Keratinocyte (primary cell): ENCODE results near the gene MAN2B1. TPM values are rescaled to one million over a fixed set of nuclear protein-coding genes. Genes with fewer than 3 reads are reported as not detected.

Experiments
- DNase-seq: peaks from one replicate; pipeline ENCODE4 v3.0.0-alpha.2; 2011; ENCODE audit warnings: low read depth, missing footprints, low spot score
- FAIRE-seq: peaks from 2 replicates; lab custom pipeline; 2011; peaks lifted over from hg19 to GRCh38; lab: Jason Lieb, UNC
- H2AFZ ChIP-seq: 2 replicates; pipeline ENCODE4 v1.6.0; 2012; ENCODE audit warnings: low read length, control low read depth, inconsistent platforms; ENCODE audit not compliant: control insufficient read depth
- H3K27ac ChIP-seq: 2 replicates; pipeline ENCODE4 v1.5.1; 2011; ENCODE audit warnings: low read length; ENCODE audit not compliant: control insufficient read depth, insufficient read depth
- H3K27me3 ChIP-seq: 3 replicates; pipeline ENCODE4 v1.6.0; 2011; ENCODE audit warnings: low read length; ENCODE audit not compliant: control insufficient read depth, insufficient read depth; ENCODE audit errors: extremely low read depth
- H3K36me3 ChIP-seq, 2 experiments: 2 replicates in 1 of 2; 3 replicates in 1 of 2; pipeline ENCODE4 v1.5.1; 2011; ENCODE audit warnings: low read length in 2 of 2, mild to moderate bottlenecking in 1 of 2; ENCODE audit not compliant: control insufficient read depth in 2 of 2, insufficient read depth in 2 of 2; ENCODE audit errors: extremely low read depth in 1 of 2
- H3K4me1 ChIP-seq: 3 replicates; pipeline ENCODE4 v1.5.1; 2011; ENCODE audit warnings: low read length; ENCODE audit not compliant: control insufficient read depth, insufficient read depth; ENCODE audit errors: extremely low read depth
- H3K4me2 ChIP-seq: 3 replicates; pipeline ENCODE4 v1.6.0; 2011; ENCODE audit warnings: low read depth, low read length; ENCODE audit not compliant: control insufficient read depth, insufficient read depth; ENCODE audit errors: extremely low read depth
- H3K4me3 ChIP-seq, 3 experiments: fragments of 200-600 bp in 1 of 3; sonication (generic) in 1 of 3; 2 replicates in 2 of 3; 3 replicates in 1 of 3; pipeline ENCODE4 v1.5.1; 2011 to 2016; ENCODE audit warnings: low read length in 3 of 3, mild to moderate bottlenecking in 3 of 3, control low read depth in 2 of 3, inconsistent platforms in 1 of 3, low read depth in 1 of 3, mixed read lengths in 1 of 3, mixed run types in 1 of 3, moderate library complexity in 1 of 3; ENCODE audit not compliant: control insufficient read depth in 2 of 3, insufficient read depth in 2 of 3; ENCODE audit errors: extremely low read depth in 1 of 3
- H3K79me2 ChIP-seq: 2 replicates; pipeline ENCODE4 v1.6.0; 2012; ENCODE audit warnings: low read length; ENCODE audit not compliant: control insufficient read depth, insufficient read depth
- H3K9ac ChIP-seq: 3 replicates; pipeline ENCODE4 v1.6.0; 2011; ENCODE audit warnings: low read length; ENCODE audit not compliant: control insufficient read depth, insufficient read depth; ENCODE audit errors: extremely low read depth
- H3K9me1 ChIP-seq: 3 replicates; pipeline ENCODE4 v1.6.0; 2011; ENCODE audit warnings: low read length; ENCODE audit not compliant: control insufficient read depth, insufficient read depth; ENCODE audit errors: extremely low read depth
- H3K9me3 ChIP-seq: 2 replicates; pipeline ENCODE4 v1.5.1; 2012; ENCODE audit warnings: low read depth, low read length; ENCODE audit not compliant: control insufficient read depth
- H4K20me1 ChIP-seq: 3 replicates; pipeline ENCODE4 v1.6.0; 2011; ENCODE audit warnings: low read length; ENCODE audit not compliant: control insufficient read depth, insufficient read depth; ENCODE audit errors: extremely low read depth
- EZH2 ChIP-seq: IDR thresholded peaks from one replicate; pipeline ENCODE4 v1.6.1; 2012; ENCODE audit warnings: inconsistent platforms, mild to moderate bottlenecking, low read length, moderate library complexity
- dilution Hi-C: fragments of 300-500 bp; cut with MboI; formaldehyde crosslinking; loops from one replicate; pipeline ENCODE4 v1.7.0; 2020; ENCODE audit warnings: low sequenced_read_pairs; ENCODE audit not compliant: extremely low pct_ligation_motif_present
- polyA plus RNA-seq, 5 experiments: library from polyadenylated mRNA; depleted of rRNA in 3 of 5; stranded (reverse) in 3 of 5; stranded (forward) in 1 of 5; unstranded in 1 of 5; fragments of >200 nt; gene quantifications; 1 replicate in 1 of 5; 2 replicates in 3 of 5; 3 replicates in 1 of 5; pipeline versions ENCODE4 v1.2.1 to v1.2.3, GENCODE V29; 2011 to 2012; ENCODE audit warnings: missing spikeins in 2 of 5, low read depth in 1 of 5, low replicate concordance in 1 of 5
- TF ChIP-seq, protein P1 (sequence below), 3 experiments: IDR thresholded peaks in 1 of 3; conservative IDR thresholded peaks in 1 of 3; optimal IDR thresholded peaks in 1 of 3; 2 replicates in 2 of 3; 3 replicates in 1 of 3; pipeline versions ENCODE3 to v1.5.1; 2011; ENCODE audit warnings: low read length in 3 of 3, mild to moderate bottlenecking in 3 of 3, moderate library complexity in 2 of 3, control low read depth in 1 of 3, inconsistent platforms in 1 of 3; ENCODE audit not compliant: insufficient read depth in 2 of 3; ENCODE audit errors: extremely low read depth in 1 of 3

MAN2B1 gene
- polyA plus RNA-seq, 1 donor (not counting 4 experiments of a cell fraction or from before 2014, with no cell fraction given), result 17.0 TPM

DNA sequence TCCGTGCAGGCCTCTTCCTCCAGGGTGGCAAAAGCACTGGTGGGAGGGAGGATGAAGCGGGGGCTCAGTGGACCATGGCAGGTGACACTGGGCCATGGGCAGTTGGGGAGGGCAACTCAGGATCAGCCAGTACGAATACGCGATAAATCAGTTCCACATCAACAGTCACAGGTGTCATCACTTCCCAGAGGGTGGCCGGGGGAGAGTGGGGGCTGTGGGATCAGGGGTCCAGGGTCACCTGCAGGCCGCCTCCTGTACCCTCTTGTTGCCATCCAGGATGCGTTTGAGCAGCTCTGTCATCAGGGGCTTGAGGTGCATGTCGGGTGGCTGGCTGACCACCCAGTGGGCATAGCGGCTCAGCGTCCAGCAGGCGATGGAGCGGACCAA is 39.8 kb upstream of the MAN2B1 start:
- Histone ChIP-seq H3K36me3 (peaks cover 47 to 63% of the 10 kb centered on the region in 2 experiments), H3K9me1 (no peaks in the 10 kb centered on the region), H3K27ac (no peak overlapping the region), H3K4me2 (no peak overlapping the region), H2AFZ (no peak overlapping the region), H3K27me3 (no peaks in the 10 kb centered on the region), H3K9me3 (no peaks in the 10 kb centered on the region), H4K20me1 (no peaks in the 10 kb centered on the region), H3K4me1 (no peaks in the 10 kb centered on the region), H3K4me3 (no peak overlapping the region), H3K9ac (no peak overlapping the region), H3K79me2 (peaks cover 10% of the 10 kb centered on the region)
- TF ChIP-seq EZH2, result no peak
- TF ChIP-seq, protein P1, sequence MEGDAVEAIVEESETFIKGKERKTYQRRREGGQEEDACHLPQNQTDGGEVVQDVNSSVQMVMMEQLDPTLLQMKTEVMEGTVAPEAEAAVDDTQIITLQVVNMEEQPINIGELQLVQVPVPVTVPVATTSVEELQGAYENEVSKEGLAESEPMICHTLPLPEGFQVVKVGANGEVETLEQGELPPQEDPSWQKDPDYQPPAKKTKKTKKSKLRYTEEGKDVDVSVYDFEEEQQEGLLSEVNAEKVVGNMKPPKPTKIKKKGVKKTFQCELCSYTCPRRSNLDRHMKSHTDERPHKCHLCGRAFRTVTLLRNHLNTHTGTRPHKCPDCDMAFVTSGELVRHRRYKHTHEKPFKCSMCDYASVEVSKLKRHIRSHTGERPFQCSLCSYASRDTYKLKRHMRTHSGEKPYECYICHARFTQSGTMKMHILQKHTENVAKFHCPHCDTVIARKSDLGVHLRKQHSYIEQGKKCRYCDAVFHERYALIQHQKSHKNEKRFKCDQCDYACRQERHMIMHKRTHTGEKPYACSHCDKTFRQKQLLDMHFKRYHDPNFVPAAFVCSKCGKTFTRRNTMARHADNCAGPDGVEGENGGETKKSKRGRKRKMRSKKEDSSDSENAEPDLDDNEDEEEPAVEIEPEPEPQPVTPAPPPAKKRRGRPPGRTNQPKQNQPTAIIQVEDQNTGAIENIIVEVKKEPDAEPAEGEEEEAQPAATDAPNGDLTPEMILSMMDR (optimal IDR thresholded peaks at IDR 0.05 in 1 of 3, IDR thresholded peaks at IDR 0.05 in 1 of 3, conservative IDR thresholded peaks at IDR 0.05 in 1 of 3; ENCODE audit: extremely low read depth in 1 of 3, insufficient read depth in 2 of 3, low read length in 3 of 3), result no peak
- FAIRE-seq (no peak), DNase-seq (no peak)
- dilution Hi-C loops, result no loop called here

DNA sequence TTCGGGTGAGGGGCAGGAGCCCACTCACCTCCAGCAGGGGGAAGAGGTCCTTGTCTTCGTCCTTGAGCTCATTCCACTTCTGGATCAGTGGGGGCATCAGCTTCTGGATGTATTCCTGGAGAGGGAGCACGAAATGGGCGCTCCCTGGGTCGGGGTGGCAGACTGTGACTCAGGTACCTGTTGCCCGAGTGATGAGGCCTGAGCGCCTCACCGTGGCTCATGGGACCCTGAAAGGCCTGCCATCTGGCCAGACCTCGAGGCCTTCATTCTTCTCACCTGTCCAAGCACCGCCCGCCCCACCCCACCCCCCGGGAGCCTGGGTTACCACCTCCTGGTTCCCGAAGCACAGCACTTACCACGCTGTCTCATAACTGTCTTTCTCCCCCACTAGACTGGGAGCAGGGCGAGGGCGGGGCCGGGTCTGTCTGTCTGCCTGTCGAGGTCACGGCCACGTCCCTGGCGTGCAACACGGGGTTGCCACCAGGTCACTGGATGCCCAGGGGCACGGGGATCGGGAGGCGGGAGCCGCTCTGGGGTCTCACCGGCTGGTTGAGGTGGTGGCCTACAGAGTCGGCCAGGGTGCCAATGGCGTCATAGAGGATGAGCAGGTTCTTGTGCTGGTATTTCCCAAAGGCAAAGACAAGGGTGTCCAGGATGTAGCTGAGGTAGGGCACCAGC is 39.3 kb upstream of the MAN2B1 start:
- Histone ChIP-seq H3K27ac (no peak overlapping the region), H2AFZ (no peak overlapping the region), H3K9me1 (no peaks in the 10 kb centered on the region), H3K79me2 (peaks cover 9% of the 10 kb centered on the region), H3K27me3 (no peaks in the 10 kb centered on the region), H3K4me2 (no peak overlapping the region), H4K20me1 (no peaks in the 10 kb centered on the region), H3K4me1 (no peaks in the 10 kb centered on the region), H3K9me3 (no peaks in the 10 kb centered on the region), H3K9ac (no peak overlapping the region), H3K4me3 (no peak overlapping the region), H3K36me3 (peaks cover 51 to 59% of the 10 kb centered on the region in 2 experiments)
- no peak for TF ChIP-seq EZH2
- TF ChIP-seq, protein P1 (optimal IDR thresholded peaks at IDR 0.05 in 1 of 3, IDR thresholded peaks at IDR 0.05 in 1 of 3, conservative IDR thresholded peaks at IDR 0.05 in 1 of 3; ENCODE audit: extremely low read depth in 1 of 3, insufficient read depth in 2 of 3, low read length in 3 of 3), result no peak
- DNase-seq (no peak), FAIRE-seq (no peak)
- dilution Hi-C loops, result no loop called here
